ENCODE measurements around the gene SMOC2. TPM values are rescaled to one million over a fixed set of nuclear protein-coding genes. Genes with fewer than 3 reads are reported as not detected.

The SMOC2 gene
- total RNA-seq, 6 experiments from 2014 or later: 0.42 to 3.5 (median 1.2) TPM

GRCh38 chr6:168500519-168500918 lies 59.5 kb downstream of the SMOC2 start:
- WGBS (ENCODE audit: insufficient coverage, low coverage, low lambda C conversion rate, missing lambda C conversion rate): 63% methylated on average over 4 of the region's 14 CpGs
- H3K4me1 ChIP-seq: no peaks in the 10 kb centered on the region
- ATAC-seq (peak in 1 of 4 donors; percentile 19), DNase-seq (no peak)
- TF ChIP-seq POLR2A (IDR thresholded peaks at IDR 0.05): no peak
- TF ChIP-seq CTCF (IDR thresholded peaks at IDR 0.05): no peak
- no peaks in the 10 kb centered on the region for H3K36me3 ChIP-seq
- no peaks in the 10 kb centered on the region for H3K9me3 ChIP-seq
- intact Hi-C loops (cut with DNase I): no loop called here
- H3K4me3 ChIP-seq: no peak overlapping the region
- H3K27ac ChIP-seq: no peak overlapping the region
- no peaks in the 10 kb centered on the region for H3K27me3 ChIP-seq

GRCh38 chr6:168501561-168501960 lies 60.6 kb downstream of the SMOC2 start:
- DNase-seq (no peak), ATAC-seq (no peak)
- TF ChIP-seq POLR2A (IDR thresholded peaks at IDR 0.05): no peak
- TF ChIP-seq CTCF (IDR thresholded peaks at IDR 0.05): no peak
- intact Hi-C loops (cut with DNase I): no loop called here
- Histone ChIP-seq H3K4me3 (no peak overlapping the region), H3K36me3 (no peaks in the 10 kb centered on the region), H3K4me1 (no peaks in the 10 kb centered on the region), H3K9me3 (no peaks in the 10 kb centered on the region), H3K27ac (no peak overlapping the region), H3K27me3 (no peaks in the 10 kb centered on the region)
- WGBS (ENCODE audit: insufficient coverage, low coverage, low lambda C conversion rate, missing lambda C conversion rate): 67% methylated on average over 2 of the region's 8 CpGs

GRCh38 chr6:168504366-168504765 lies 63.4 kb downstream of the SMOC2 start:
- no peak overlapping the region for H3K27ac ChIP-seq
- DNase-seq: no peak
- ATAC-seq: no peak
- H3K27me3 ChIP-seq: no peaks in the 10 kb centered on the region
- no peak overlapping the region for H3K4me3 ChIP-seq
- intact Hi-C loops (cut with DNase I): no loop called here
- no peaks in the 10 kb centered on the region for H3K4me1 ChIP-seq
- H3K36me3 ChIP-seq: no peaks in the 10 kb centered on the region
- 80% methylated on average over 1 of the region's 3 CpGs for WGBS (ENCODE audit: insufficient coverage, low coverage, low lambda C conversion rate, missing lambda C conversion rate)
- H3K9me3 ChIP-seq: no peaks in the 10 kb centered on the region
- no peak for TF ChIP-seq POLR2A (IDR thresholded peaks at IDR 0.05)
- no peak for TF ChIP-seq CTCF (IDR thresholded peaks at IDR 0.05)

- H3K4me1 ChIP-seq: no peaks in the 10 kb centered on the region
- 37% methylated on average over 5 of the region's 5 CpGs for WGBS (ENCODE audit: insufficient coverage, low coverage, low lambda C conversion rate, missing lambda C conversion rate)
- DNase-seq (no peak), ATAC-seq (no peak)
- H3K36me3 ChIP-seq: no peaks in the 10 kb centered on the region
- intact Hi-C loops (cut with DNase I): no loop called here
- H3K27ac ChIP-seq: no peak overlapping the region
- no peak overlapping the region for H3K4me3 ChIP-seq
- no peak for TF ChIP-seq POLR2A (IDR thresholded peaks at IDR 0.05)
- TF ChIP-seq CTCF (IDR thresholded peaks at IDR 0.05): no peak
- no peaks in the 10 kb centered on the region for H3K9me3 ChIP-seq
- no peaks in the 10 kb centered on the region for H3K27me3 ChIP-seq
Observed at GRCh38 chr6:168506460-168506859, 65.5 kb downstream of the SMOC2 start.

- no peaks in the 10 kb centered on the region for H3K4me1 ChIP-seq
- no peak overlapping the region for H3K4me3 ChIP-seq
- intact Hi-C loops (cut with DNase I): no loop called here
- 40% methylated on average over 7 of the region's 12 CpGs for WGBS (ENCODE audit: insufficient coverage, low coverage, low lambda C conversion rate, missing lambda C conversion rate)
- ATAC-seq (no peak), DNase-seq (no peak)
- TF ChIP-seq POLR2A (IDR thresholded peaks at IDR 0.05) (no peak), CTCF (IDR thresholded peaks at IDR 0.05) (no peak)
- H3K36me3 ChIP-seq: no peaks in the 10 kb centered on the region
- no peaks in the 10 kb centered on the region for H3K27me3 ChIP-seq
- no peak overlapping the region for H3K27ac ChIP-seq
- no peaks in the 10 kb centered on the region for H3K9me3 ChIP-seq
Observed at GRCh38 chr6:168507297-168507696, 66.3 kb downstream of the SMOC2 start.
